ENCODE data around the gene GFM2.
A peak's percentile ranks its signal among the peaks of the same experiment; 100 is the strongest.
"Not testable (repeated sequence)": the region's sequence is repeated elsewhere in the genome, so short reads cannot be mapped to it uniquely, and the experiment has no call there.

Gene GFM2

GRCh38 chr5:74717596-74717995, 49.3 kb downstream of the GFM2 start:
- H3K4me3 ChIP-seq (ENCODE audit: low read depth, low read length), result no peak overlapping the region
- no peak for DNase-seq (ENCODE audit: low read depth)
- TF ChIP-seq, protein P1, sequence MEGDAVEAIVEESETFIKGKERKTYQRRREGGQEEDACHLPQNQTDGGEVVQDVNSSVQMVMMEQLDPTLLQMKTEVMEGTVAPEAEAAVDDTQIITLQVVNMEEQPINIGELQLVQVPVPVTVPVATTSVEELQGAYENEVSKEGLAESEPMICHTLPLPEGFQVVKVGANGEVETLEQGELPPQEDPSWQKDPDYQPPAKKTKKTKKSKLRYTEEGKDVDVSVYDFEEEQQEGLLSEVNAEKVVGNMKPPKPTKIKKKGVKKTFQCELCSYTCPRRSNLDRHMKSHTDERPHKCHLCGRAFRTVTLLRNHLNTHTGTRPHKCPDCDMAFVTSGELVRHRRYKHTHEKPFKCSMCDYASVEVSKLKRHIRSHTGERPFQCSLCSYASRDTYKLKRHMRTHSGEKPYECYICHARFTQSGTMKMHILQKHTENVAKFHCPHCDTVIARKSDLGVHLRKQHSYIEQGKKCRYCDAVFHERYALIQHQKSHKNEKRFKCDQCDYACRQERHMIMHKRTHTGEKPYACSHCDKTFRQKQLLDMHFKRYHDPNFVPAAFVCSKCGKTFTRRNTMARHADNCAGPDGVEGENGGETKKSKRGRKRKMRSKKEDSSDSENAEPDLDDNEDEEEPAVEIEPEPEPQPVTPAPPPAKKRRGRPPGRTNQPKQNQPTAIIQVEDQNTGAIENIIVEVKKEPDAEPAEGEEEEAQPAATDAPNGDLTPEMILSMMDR (IDR thresholded peaks at IDR 0.05; ENCODE audit: insufficient read depth, low read depth, low read length, missing control alignments), result no peak

GRCh38 chr5:74693191-74693590, 73.7 kb downstream of the GFM2 start:
- DNase-seq (ENCODE audit: low read depth), result no peak
- H3K4me3 ChIP-seq (ENCODE audit: low read depth, low read length), result no peak overlapping the region
- TF ChIP-seq, protein P1 (IDR thresholded peaks at IDR 0.05; ENCODE audit: insufficient read depth, low read depth, low read length, missing control alignments), result no peak

- TF ChIP-seq, protein P1 (IDR thresholded peaks at IDR 0.05; ENCODE audit: insufficient read depth, low read depth, low read length, missing control alignments), result no peak
- no peak for DNase-seq (ENCODE audit: low read depth)
- H3K4me3 ChIP-seq (ENCODE audit: low read depth, low read length), result no peak overlapping the region
Observed at GRCh38 chr5:74686962-74687751, 79.8 kb downstream of the GFM2 start.

GRCh38 chr5:74685979-74686631, 80.8 kb downstream of the GFM2 start:
- peak; percentile 56 for DNase-seq (ENCODE audit: low read depth)
- peak overlapping the region; percentile 86 for H3K4me3 ChIP-seq (ENCODE audit: low read depth, low read length)
- TF ChIP-seq, protein P1 (IDR thresholded peaks at IDR 0.05; ENCODE audit: insufficient read depth, low read depth, low read length, missing control alignments), result no peak

GRCh38 chr5:74684900-74685851, 81.7 kb downstream of the GFM2 start, which contains the start of gene HEXB:
Gene HEXB, plus strand, starts transcription at chr5:74685233. Its CDS starts 28 bp downstream, at chr5:74685261.
- TF ChIP-seq, protein P1 (IDR thresholded peaks at IDR 0.05; ENCODE audit: insufficient read depth, low read depth, low read length, missing control alignments), result no peak
- DNase-seq (ENCODE audit: low read depth), result peak; percentile 86
- H3K4me3 ChIP-seq (ENCODE audit: low read depth, low read length), result peak within 1 kb of the TSS; percentile 86

- no peak for DNase-seq (ENCODE audit: low read depth)
- TF ChIP-seq, protein P1 (IDR thresholded peaks at IDR 0.05; ENCODE audit: insufficient read depth, low read depth, low read length, missing control alignments), result no peak
- H3K4me3 ChIP-seq (ENCODE audit: low read depth, low read length), result no peak overlapping the region
Observed at GRCh38 chr5:74679966-74680365, 87.0 kb downstream of the GFM2 start.

DNA sequence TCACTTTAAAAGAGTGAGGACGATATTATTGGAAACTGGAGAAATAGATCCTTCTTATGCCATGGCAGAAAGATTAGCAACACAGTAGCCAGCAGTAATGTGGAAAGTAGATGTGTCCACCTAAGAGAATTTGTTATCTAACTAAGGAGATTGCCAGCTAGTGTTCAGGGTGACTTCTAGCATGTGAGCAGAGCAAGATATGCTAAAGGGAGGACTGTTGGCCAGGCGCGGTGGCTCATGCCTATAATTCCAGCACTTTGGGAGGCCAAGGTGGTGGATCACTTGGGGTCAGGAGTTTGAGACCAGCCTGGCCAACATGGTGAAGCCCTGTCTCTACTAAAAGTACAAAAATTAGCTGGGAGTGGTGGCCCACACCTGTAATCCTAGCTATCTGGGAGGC, 87.6 kb downstream of the GFM2 start:
- DNase-seq (ENCODE audit: low read depth), result not testable (repeated sequence)

GRCh38 chr5:74678123-74678522, 88.8 kb downstream of the GFM2 start:
- not testable (repeated sequence) for H3K4me3 ChIP-seq (ENCODE audit: low read depth, low read length); DNase-seq (ENCODE audit: low read depth)

More for the DNA sequence above, 87.6 kb downstream of the GFM2 start:
- H3K4me3 ChIP-seq (ENCODE audit: low read depth, low read length), result not testable (repeated sequence)

GRCh38 chr5:74676466-74676865, 90.5 kb downstream of the GFM2 start:
- H3K4me3 ChIP-seq (ENCODE audit: low read depth, low read length); DNase-seq (ENCODE audit: low read depth): not testable (repeated sequence)
